Activated CD4-positive, alpha-beta T cell treated with anti-CD3 and anti-CD28 coated beads for 48 hours (primary cell): ENCODE results near the gene RIN3.
A peak's percentile ranks its signal among the peaks of the same experiment; 100 is the strongest.
"Not testable (repeated sequence)": the region's sequence is repeated elsewhere in the genome, so short reads cannot be mapped to it uniquely, and the experiment has no call there.

Source experiments
- DNase-seq: peaks from one replicate; pipeline ENCODE4 v3.0.0-alpha.2; 2020

Gene RIN3

DNA sequence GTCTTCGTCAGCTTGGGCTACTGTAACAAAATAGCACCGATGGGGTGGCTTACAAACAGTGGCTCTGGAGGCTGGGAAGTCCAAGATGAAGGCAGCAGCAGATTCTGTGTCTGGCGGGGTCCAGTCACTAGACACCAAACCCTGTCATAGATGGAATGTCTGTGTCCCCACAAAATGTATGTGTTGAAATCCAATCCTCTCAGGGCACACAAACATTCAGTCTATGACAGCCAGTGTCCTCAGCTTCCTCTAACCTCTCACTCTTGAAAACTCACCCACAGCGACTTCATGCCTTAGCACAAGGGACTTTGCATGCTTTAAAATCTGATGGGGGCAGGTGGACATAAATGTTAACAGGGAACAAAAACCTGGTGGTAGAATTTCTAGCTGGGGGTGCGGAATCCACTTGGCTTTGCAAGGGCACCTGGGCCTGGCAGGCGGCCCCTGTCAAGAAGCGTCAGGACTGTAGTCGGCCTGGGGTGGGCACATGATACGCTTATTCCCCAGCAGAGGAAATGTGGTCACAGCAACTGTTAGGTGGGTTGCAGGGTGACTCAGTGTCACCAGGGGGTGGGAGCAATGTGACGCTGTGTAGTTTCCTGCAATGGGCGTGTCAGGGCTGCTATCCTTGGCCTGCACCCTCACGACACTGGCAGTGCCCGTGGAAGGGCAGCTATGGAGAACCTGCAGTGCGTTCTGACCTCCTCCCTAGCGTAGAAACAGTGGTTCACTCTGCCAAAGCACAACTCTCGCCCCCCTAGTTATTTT lies 17.7 kb downstream of the RIN3 start:
- peak; percentile 48 for DNase-seq

DNA sequence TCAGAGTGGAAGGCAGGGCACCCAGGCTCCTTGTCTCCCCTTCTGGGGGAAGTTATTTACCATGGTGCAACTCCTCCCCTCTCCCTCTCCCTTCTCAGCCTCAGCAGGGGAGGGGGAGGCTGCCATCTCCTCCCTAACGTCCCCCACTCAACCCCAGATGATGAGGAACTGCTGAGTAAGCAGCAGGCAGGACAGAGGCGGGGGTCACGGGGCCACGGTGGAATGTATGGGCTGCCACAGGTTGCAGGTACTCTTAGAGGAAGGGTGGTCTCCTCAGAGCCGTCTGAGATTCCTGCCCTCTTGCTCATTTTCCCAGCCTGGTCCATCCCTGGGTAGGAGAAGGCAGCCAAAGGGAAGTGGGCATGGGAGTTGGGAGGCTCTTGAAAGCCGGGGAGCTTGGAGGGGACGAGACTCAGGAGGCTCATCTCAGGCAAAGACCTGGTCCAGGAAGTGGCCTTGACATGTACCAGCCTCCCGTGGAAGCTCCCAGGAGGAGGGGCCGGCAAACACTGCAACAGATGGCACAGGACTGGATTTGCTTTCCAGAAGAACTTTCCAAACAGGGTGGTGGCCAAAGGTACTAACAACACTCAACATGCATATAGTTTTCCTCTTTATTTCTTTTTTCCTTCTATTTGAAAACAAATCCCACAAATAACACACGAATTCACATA lies 19.0 kb downstream of the RIN3 start:
- no peak for DNase-seq

DNA sequence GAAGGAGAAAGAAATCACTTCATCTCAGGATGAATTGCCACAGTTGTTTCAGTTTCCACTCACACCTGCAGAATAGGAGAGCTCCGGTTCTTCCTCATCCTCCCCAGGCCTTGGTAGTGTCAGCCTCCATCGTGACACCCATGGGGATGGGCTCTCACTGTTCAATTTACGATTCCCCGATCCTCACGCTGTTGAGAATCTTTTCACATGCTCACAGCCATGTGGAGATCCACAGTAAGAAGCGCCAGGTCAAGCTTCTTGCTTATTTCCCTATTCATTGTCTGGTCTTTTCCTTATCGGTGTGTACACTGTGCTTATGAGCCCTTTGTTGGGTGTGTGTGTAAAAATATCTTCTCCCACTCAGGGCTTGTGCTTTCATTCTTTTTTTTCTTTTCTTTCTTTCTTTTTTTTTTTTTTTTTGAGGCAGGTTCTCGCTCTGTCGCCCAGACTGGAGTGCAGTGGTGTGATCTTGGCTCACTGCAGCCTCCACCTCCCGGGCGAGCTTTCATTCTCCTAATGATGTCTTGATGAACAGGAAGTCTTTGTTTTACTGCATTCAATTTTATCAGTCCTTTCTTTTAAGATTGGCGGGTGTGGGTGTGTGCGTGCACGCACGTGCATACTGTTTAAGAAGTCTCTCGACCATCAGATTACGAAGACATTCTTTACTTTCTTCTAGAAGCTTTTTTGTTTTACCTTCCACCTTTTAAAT lies 21.5 kb downstream of the RIN3 start:
- no peak for DNase-seq

DNA sequence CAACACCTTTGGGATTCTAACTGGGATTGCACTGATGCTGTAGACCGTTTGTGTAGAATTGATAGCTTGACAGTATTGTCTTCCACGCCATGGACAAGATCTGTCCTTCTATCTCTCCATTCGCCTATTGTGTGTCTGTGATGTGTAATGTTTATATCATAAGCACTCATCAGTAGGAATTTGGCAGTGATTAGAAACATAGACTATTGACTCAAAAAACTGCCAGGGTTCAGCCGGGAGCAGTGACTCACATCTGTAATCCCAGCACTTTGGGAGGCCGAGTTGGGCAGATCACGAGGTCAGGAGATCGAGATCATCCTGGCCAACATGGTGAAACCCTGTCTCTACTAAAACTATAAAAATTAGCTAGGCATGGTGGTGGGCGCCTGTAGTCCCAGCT lies 22.6 kb downstream of the RIN3 start:
- not testable (repeated sequence) for DNase-seq

DNA sequence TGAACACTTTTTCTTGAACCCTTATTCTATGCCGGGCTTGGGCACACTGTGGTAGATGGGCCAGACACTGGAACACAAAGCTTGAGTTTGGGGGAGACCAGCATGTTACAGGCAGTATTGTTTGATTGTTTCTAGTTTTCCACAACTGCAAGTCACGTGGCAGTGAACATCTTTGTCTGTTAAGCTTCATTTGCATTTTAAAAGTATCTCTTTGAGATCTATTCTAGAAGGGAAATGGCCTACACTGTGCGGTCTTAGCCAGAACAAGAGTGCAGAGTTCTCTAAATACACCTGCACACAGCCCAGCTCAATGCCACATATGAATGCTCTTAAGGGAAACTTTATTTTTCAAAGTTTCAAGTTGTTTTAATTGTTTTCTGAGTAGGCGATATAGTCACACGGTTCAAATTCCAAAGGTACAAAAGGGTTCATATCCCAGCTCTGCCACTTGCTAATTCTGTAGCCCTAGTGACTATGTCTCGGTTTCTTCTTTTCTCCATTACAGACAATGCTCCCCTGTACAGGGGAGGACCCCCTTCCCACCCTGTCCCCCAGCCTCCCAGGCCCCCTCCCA lies 24.9 kb downstream of the RIN3 start:
- no peak for DNase-seq

DNA sequence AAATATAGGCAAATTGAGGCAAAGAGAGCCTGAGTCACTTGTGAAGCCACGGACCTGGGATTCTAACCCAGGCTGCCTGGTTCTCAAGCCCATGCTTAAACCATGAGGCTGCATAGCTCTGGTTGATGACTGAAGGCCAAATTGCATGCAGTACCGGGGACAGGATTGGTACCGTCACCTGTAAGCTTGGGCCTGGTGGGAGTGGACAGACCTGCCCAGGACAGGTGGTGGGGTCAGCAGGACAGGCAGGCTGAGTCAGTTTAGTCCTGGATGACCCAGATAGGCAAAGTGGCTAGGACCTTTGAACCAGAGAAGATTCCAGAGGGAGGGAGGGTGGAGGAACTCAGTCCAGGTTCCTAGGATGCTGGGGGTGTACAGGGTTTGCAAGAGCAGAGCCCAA lies 25.8 kb downstream of the RIN3 start:
- DNase-seq = no peak

DNA sequence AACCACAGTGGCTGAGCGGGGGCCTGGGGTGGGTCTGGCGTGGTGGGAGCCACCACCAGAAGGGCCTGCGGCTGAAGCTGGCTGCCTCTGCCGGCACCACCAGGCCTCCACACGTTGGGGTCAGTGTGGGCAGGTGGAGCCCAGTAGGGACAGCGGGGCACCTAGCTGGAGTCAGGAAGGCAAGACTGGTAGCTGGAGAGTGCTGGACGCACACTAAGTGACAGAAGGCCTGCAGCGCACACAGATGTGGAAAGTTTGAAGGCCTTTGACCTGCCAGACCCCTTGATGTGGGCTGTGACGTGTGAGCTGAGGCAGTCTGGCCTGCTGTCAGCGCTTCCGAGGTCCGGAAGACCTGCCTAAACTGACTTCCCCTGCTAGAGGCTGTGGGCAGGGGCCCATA lies 26.3 kb downstream of the RIN3 start:
- no peak for DNase-seq

DNA sequence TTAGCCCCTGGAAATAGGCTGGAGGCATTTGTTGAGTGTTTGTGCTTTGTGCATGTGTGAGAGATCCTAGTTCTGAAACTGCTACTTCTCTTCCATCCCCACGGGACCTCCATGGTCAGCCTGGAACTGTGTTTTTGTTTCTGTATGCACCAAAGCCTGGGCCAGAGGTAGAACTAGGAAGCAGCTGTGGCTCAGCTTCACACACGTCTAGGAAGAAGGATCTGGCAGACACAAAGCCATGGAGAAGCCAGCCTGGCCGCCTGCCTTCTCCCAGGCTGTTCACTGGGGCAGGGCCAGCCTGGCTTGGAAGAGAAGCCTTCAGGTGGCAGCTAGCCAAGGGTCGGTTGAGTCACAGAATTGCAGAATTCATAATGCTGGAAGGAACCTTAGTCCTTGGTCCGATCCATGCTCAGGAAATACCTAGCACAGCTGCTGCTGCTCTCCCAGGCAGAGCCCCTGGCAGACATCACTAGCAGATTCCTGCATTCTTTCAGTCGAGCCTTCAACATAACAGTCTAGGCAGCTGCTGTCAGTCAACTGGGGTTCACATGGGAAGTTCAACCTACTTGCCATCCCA lies 27.0 kb downstream of the RIN3 start:
- DNase-seq = no peak

DNA sequence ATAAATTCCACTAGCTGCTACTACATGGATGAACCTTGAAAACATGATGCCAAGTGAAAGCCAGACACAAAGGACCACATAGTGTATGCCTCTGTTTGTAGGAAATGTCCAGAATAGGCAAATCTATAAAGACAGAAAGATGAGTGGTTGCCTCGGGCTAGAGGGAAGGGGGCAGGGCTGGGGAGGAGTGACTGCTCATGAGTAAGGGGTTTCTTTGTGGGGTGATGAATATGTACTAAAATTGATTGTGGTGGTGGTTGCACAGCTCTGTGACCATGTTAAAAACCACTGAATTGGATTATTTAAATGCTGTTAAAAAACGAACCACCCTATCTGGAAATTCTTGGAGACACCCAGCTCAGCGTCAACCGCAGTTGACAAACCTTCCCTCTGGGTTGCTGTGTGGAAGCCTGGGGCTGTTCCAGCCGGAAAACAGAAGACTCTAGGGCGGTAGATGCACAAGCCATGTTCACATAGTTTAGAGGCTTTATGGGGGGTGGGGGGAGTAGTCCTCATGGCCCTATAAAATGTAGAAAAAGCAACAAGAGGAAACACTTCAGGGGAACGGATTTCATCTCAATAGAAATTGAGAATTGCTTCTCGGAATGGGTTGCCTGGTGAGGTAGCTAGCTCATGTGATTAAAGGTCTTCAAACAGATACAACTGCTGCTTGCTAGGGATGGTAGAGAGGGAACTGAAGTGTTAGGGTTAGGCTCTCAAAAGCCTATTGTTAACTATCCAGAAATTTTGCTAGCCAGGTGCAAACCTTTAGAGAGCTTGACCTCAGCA lies 29.4 kb downstream of the RIN3 start:
- DNase-seq = no peak

DNA sequence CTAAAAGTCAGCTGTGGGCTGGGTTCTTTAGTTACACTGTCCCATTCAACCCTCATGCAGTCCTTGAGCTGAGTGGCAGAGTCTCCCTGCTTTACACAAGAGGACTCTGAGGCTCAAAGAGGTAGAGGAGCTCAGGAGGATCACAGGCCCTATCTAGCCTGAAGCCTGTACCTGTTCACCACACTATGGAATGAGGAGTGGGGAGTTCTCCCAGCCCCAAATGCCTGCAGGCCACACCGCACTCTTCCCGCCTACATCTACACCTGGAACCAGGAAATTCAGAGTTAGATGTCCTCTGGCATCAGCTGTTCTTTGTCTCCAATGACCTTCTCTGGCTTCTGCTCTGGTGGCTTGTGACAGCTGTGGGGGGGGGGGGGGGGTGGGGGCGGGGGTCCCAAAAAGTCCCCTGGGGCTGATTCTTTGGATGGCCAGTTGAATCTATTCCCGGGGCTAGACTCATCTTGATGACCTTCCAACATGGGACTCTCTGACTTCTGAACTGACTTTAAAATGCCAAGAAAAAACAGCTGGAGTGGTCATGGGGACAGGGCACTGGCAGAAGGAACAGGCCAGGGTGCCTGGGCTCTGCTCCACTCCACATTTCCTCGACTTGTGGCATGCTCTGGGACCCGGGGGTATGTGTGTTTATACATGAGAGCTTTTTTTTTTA lies 30.6 kb downstream of the RIN3 start:
- DNase-seq = no peak

DNA sequence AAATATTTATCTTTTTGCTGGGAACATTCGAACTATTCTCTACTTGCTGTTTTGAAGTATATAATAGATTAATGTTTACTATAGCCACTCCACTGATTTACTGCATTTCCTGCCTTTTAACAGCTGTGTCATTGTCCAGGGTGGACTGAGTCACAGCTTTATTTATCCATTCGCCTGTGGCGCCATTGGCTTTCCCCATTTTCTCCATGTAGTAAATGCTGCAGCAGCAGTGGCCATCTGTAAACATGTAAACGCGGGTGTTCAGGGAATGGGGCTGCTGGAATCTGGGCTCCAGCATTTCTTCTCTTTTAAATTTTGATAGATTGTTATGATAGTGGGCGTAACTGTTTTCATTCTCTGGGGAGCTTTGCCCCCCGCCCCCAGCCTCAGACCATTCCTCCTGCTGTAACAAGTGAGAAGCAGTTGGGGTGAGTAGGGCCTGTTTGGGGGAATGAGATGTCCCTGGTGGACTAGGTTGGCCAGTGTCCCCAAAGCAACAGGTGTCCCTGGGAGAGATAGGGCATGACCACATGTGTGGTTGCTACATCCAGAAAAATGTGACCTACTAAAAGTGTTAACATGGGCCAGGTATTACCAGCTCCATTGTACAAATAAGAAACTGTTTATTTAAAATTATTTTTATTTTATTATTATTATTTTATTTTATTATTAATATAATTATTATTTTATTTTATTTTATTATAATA lies 32.9 kb downstream of the RIN3 start:
- no peak for DNase-seq

DNA sequence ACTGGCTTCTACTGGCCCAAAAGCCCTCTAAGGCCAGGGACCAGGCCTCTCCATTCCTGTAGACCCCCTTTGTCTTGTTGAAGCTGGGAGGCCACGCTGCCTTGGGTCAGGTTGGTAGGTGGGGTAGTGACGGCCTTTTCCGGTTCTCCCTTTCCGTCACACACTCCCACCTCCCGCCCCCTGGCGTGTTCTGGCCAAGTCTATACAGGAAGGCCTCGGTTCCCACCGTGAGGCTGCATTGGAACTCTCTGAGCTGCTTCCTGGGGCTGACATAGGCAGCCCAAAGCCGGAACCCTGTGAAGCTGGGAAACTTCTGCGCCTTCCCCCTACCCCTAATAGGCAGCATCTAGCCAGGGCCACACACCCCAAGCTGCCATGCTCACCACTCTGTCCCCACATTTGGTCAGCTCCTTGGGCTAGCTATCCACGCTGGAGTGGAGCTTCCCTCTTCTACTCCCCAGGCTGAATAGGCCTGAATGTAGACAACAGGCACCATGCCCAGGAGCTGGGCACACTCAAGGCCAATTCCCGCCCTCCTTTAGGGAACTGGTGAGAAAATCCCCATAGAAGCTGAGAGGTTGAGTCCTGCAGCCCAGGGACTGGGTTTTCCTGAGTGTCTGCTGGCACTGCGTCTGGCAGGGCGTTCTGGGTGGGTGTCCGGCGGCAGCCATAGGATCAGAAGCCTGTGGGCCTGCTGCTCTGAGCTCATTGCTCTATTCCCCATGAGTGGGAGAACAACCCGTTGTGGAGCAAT lies 35.7 kb downstream of the RIN3 start:
- no peak for DNase-seq

DNA sequence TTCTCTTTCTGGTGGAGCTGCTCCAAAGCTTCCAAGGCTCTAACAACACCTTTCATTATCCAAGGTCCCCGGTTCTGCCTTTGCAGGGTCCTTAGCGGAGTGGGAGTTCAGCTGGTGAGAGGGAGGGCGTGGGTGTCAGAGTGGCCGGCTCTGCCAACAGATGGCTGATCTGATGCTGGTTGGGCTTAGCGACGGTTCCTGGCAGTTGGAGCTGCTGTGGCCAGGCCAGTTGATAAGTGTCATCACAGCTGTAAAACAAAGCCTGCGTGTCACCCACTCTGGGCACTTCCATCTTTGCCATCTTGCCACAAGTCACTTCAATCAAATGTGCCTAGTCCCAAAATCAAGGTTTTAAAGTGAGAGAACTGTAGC lies 36.3 kb downstream of the RIN3 start:
- no peak for DNase-seq

DNA sequence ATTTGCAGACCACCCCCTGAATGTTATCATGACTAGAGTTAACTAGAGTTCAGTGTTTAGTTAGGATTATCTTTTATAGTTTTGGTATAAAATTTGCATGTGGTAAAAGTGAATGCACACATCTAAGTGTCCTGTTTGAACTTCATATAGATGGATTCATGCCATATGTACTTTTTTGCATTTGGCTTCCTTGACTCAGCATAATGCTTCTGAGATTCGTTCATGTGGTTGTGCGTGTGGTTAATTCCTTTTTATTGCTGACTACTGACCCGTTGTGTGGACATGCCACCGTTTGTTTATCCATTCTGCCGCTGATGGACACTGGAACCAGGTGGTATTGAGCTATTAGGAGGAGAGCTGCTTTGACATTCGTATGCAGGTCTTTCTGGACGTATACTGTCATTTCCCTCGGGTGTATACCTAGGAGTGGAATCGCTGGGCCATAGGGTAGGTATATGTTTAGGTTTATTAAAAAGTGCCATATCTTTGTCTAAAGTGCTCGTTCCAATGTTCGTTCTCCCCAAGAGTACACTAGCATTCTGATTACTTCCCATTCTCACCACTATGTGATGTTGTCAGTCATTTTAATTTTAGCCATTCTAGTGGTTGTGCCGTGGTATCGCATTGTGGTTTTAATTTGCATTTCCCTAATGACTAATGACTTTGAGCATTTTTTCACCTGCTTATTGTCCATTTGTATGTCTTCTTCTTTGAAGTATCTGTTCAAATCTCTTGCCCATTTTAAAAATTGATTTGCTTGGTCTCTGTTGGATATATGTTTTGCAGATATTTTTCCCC lies 37.7 kb downstream of the RIN3 start:
- DNase-seq = no peak

DNA sequence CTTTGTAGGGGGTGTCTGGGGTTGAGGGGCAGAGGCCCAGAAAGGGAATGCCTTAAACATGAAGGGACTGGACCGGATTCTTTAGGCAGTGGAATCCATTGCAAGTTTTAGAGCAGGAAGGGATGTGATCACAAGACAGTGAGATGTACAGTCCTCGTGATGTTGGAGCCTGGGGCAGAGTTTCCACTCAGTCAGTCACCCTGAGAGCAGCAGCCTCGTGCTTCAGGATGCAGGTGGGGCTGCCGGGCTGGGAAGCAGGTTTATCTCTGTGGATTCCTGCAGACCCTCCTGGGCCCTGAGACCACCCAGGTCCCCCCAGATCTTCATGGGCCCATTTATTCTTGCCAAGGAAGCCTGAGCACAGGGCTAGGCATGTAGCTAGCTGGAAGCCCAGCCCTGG lies 38.5 kb downstream of the RIN3 start:
- DNase-seq = no peak

DNA sequence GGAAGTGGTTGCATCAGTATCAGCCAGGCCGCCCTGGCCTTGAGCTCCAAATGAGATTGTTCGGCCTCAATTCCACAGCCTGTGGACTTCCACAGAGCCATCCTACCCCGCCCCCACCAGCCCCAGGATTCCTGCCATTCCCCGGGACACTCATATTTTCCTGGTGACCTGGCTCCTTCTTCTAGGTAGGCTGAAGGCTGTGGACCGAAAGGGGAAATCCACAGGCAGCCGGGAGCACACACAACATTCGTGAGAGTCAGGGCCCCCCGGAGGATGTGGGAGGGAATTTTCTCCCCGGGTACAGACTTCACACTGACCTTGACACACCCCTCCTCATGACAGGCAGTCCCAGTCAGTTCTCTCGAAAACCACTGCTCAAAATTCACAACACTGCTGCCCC lies 39.9 kb downstream of the RIN3 start:
- DNase-seq = no peak

DNA sequence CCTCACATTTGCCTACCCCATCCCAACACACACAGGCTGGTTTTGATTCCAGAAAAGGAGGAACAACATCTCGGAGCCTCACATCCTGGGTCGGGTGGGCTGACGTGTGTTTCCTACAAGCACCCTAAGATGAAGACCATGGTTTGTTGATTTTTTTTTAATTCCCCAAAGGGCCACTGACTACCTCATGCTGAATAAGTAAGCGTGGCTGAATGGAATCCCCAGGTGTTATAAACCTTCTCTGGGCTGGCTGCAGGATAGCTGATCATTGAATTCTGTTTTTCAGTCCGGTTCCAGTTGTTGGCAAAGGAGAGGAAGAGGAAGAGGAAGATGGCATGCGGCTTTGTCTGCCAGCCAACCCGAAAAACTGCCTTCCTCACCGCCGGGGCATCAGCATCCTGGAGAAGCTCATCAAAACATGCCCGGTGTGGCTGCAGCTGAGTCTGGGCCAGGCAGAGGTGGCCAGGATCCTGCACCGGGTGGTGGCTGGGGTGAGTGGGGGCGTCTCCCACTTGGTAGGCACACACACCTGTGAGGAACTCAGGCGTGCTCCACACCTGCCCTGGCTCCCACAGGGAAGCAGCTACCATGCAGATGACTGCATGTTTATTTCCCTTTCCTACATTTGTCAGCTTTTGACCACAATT lies 42.0 kb downstream of the RIN3 start:
- no peak for DNase-seq

DNA sequence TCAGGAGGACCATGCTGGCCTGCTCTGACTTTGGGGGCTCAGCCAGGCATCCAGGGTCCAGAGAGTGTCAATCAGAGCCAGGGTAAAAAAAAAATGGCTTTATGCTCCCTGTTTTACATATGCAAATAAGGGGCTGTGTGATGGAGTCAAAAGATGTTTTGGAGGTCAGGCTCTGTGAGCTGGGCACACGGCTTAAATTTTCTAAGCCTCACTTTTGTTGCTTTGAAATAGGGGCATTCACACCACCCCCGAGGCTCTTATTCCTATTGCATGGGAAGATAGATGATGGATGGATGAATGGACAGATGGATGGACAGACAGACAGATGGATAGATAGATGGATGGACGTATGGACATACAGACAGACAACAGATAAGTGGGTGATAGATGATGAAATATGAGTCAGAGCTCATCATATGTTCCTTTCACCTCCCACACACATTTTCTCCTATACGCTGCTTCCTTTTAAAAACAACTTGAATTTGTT lies 42.7 kb downstream of the RIN3 start:
- no peak for DNase-seq
